GM12878 (cell line): ENCODE measurements around the gene RNPEP. TPM values are rescaled to one million over a fixed set of nuclear protein-coding genes. Genes with fewer than 3 reads are reported as not detected.

ENCODE experiments used
- ATAC-seq: fragments of 200-7000 bp; cut with Tn5 transposase; 3 replicates; pipeline ENCODE4 v1.9.1; 2020; ENCODE audit warnings: mild to moderate bottlenecking, moderate library complexity
- BruUV-seq: library from RNA; stranded (reverse); fragments of 400-500 nt; replicated peaks from 2 replicates; lab custom pipeline; 2021; lab: Mats Ljungman, UMichigan
- CTCF ChIA-PET: fragments of 300-600 bp; sonication (Branson Sonifier 250); formaldehyde crosslinking; extraction: SDS; loops from one replicate; lab custom pipeline; 2021; ENCODE audit warnings: inconsistent platforms; lab: Yijun Ruan, JAX
- POLR2A ChIA-PET: fragments of 350-600 bp; formaldehyde crosslinking; extraction: SDS; loops from one replicate; lab custom pipeline; 2021; ENCODE audit warnings: inconsistent platforms; lab: Charles Lee
- RAD21 ChIA-PET: fragments of 300-600 bp; sonication (Branson Sonifier 250); formaldehyde crosslinking; loops from one replicate; lab custom pipeline; 2023; ENCODE audit warnings: antibody characterized with exemption; ENCODE audit not compliant: unreplicated experiment; lab: Charles Lee
- SMC1A ChIA-PET: fragments of 300-600 bp; sonication (Branson Sonifier 250); formaldehyde crosslinking; loops from one replicate; lab custom pipeline; 2023; ENCODE audit not compliant: unreplicated experiment, uncharacterized antibody; lab: Charles Lee
- DNase-seq: peaks from one replicate; pipeline ENCODE4 v3.0.0-alpha.2; 2011; ENCODE audit warnings: low read depth, low spot score
- FAIRE-seq: peaks from 3 replicates; lab custom pipeline; 2011; peaks lifted over from hg19 to GRCh38; lab: Jason Lieb, UNC
- H2AFZ ChIP-seq: 2 replicates; pipeline ENCODE4 v1.6.0; 2011; ENCODE audit warnings: low read depth, low read length, control low read depth; ENCODE audit not compliant: control insufficient read depth
- H3K27ac ChIP-seq: 2 replicates; pipeline ENCODE4 v1.5.1; 2011; ENCODE audit warnings: control low read depth; ENCODE audit not compliant: control insufficient read depth, insufficient read depth
- H3K27me3 ChIP-seq, 2 experiments: replicated peaks in 1 of 2; 2 replicates each; pipeline versions ENCODE4 v1.6.0 to v1.6.1; 2011; ENCODE audit warnings: low read length in 1 of 2; ENCODE audit not compliant: control insufficient read depth in 2 of 2, insufficient read depth in 2 of 2
- H3K36me3 ChIP-seq, 2 experiments: 2 replicates each; pipeline ENCODE4 v1.5.1; 2011; ENCODE audit warnings: low read length in 1 of 2; ENCODE audit not compliant: control insufficient read depth in 2 of 2, insufficient read depth in 2 of 2
- H3K4me1 ChIP-seq: 2 replicates; pipeline ENCODE4 v1.6.1; 2011; ENCODE audit warnings: mild to moderate bottlenecking, low read length, moderate library complexity, mixed read lengths; ENCODE audit not compliant: control insufficient read depth, insufficient read depth
- H3K4me2 ChIP-seq: 2 replicates; pipeline ENCODE4 v1.6.0; 2011; ENCODE audit warnings: control low read depth; ENCODE audit not compliant: control insufficient read depth, insufficient read depth
- H3K4me3 ChIP-seq: fragments of 200-600 bp; sonication (generic); 2 replicates; pipeline ENCODE4 v1.5.1; 2016
- H3K79me2 ChIP-seq: 2 replicates; pipeline ENCODE4 v1.6.0; 2011; ENCODE audit warnings: low read length; ENCODE audit not compliant: control insufficient read depth, insufficient read depth
- H3K9ac ChIP-seq: 2 replicates; pipeline ENCODE4 v1.8.0; 2011; ENCODE audit warnings: low read length, control low read depth, mixed read lengths; ENCODE audit not compliant: control insufficient read depth, insufficient read depth
- H3K9me3 ChIP-seq: replicated peaks from 3 replicates; pipeline ENCODE4 v1.5.1; 2011; ENCODE audit warnings: mild to moderate bottlenecking, low read length; ENCODE audit not compliant: control insufficient read depth, insufficient read depth
- H4K20me1 ChIP-seq: 2 replicates; pipeline ENCODE4 v1.6.0; 2011; ENCODE audit not compliant: control insufficient read depth, insufficient read depth
- BHLHE40 ChIP-seq, 2 experiments: fragments of 450-650 bp in 1 of 2; IDR thresholded peaks; 2 replicates each; pipeline ENCODE4 v1.6.1; 2011 to 2017; ENCODE audit warnings: low read depth in 2 of 2, borderline replicate concordance in 1 of 2, improper control_type of control experiment in 1 of 2, low read length in 1 of 2, mild to moderate bottlenecking in 1 of 2
- CBFB ChIP-seq: IDR thresholded peaks from 2 replicates; pipeline ENCODE4 v1.6.1; 2016; ENCODE audit warnings: antibody characterized with exemption, low read depth
- CEBPB ChIP-seq, 2 experiments: fragments of 150-350 bp in 1 of 2; IDR thresholded peaks; 2 replicates each; pipeline ENCODE4 v1.6.1; 2012 to 2014; ENCODE audit warnings: low read depth in 2 of 2, low read length in 2 of 2, borderline replicate concordance in 1 of 2, inconsistent platforms in 1 of 2
- FOS ChIP-seq: IDR thresholded peaks from 3 replicates; pipeline ENCODE4 v1.6.1; 2011; ENCODE audit warnings: borderline replicate concordance; ENCODE audit not compliant: insufficient read length; ENCODE audit errors: extremely low read depth
- FOXM1 ChIP-seq: IDR thresholded peaks from 2 replicates; pipeline ENCODE4 v1.6.1; 2012; ENCODE audit warnings: low read depth, mild to moderate bottlenecking, inconsistent platforms, low read length, moderate library complexity
- KAT2A ChIP-seq: conservative IDR thresholded peaks from 2 replicates; pipeline ENCODE4 v1.6.1; 2011; ENCODE audit warnings: low read depth, low read length; ENCODE audit not compliant: control insufficient read depth
- LARP7 ChIP-seq: fragments of 450-650 bp; IDR thresholded peaks from 2 replicates; pipeline ENCODE4 v1.6.1; 2017; ENCODE audit warnings: mild to moderate bottlenecking
- MAX ChIP-seq: IDR thresholded peaks from 2 replicates; pipeline ENCODE4 v1.6.1; 2012; ENCODE audit warnings: low read depth, low read length, improper control_type of control experiment
- RCOR1 ChIP-seq: conservative IDR thresholded peaks from 2 replicates; pipeline ENCODE4 v1.6.1; 2012; ENCODE audit warnings: low read depth, low read length, improper control_type of control experiment
- USF1 ChIP-seq: IDR thresholded peaks from 2 replicates; pipeline ENCODE4 v1.6.1; 2011; ENCODE audit warnings: borderline replicate concordance, low read depth, mild to moderate bottlenecking, moderate library complexity, mixed read lengths, low read length; ENCODE audit not compliant: insufficient read depth; ENCODE audit errors: extremely low read length
- ZBTB11 ChIP-seq: fragments of 450-650 bp; formaldehyde crosslinking; IDR thresholded peaks from 2 replicates; pipeline ENCODE4 v1.5.0; 2022; ENCODE audit warnings: mild to moderate bottlenecking, missing genetic modification characterization
- ZNF207 ChIP-seq: fragments of 450-650 bp; IDR thresholded peaks from 2 replicates; pipeline ENCODE4 v1.6.1; 2014; ENCODE audit warnings: antibody characterized with exemption, mild to moderate bottlenecking, borderline replicate concordance
- ZNF274 ChIP-seq: IDR thresholded peaks from one replicate; pipeline ENCODE4 v1.8.0; 2011; ENCODE audit not compliant: insufficient read length, insufficient read depth
- ZSCAN29 ChIP-seq: fragments of 450-650 bp; IDR thresholded peaks from 2 replicates; pipeline ENCODE4 v1.6.1; 2017; ENCODE audit warnings: mild to moderate bottlenecking, moderate library complexity
- WGBS: methylation state at CpG from one replicate; pipeline ENCODE4 v1.1.6; 2016; ENCODE audit warnings: low lambda C conversion rate; ENCODE audit not compliant: insufficient replicate concordance, insufficient coverage; ENCODE audit errors: missing lambda C conversion rate; 5-methylcytosine and 5-hydroxymethylcytosine counted together
- in situ Hi-C: fragments of 300-500 bp; cut with MboI; formaldehyde crosslinking; loops from 9 replicates; pipeline ENCODE4 v1.14.3; 2018; ENCODE audit warnings: mixed read lengths
- intact Hi-C: fragments of 100-400 bp; cut with micrococcal nuclease; formaldehyde crosslinking; loops from one replicate; pipeline ENCODE4 v1.14.2; 2022; ENCODE audit not compliant: unreplicated experiment
- polyA plus RNA-seq, 11 experiments: library from polyadenylated mRNA; depleted of rRNA in 4 of 11; unstranded in 6 of 11; stranded (reverse) in 5 of 11; fragments of >200 nt; fragmentation: Nextera tagmentation in 4 of 11; fragmentation: Illumina TruSeq in 1 of 11; extraction: Ambion mirVana in 4 of 11; extraction: Trizol in 1 of 11; gene quantifications; 1 replicate in 1 of 11; 2 replicates in 10 of 11; pipeline versions ENCODE4 v1.2.1 to v1.2.3, GENCODE V29; 2011 to 2016; ENCODE audit warnings: inconsistent platforms in 2 of 11, missing spikeins in 2 of 11, low read depth in 1 of 11
- total RNA-seq, 4 experiments: library from RNA; depleted of rRNA in 3 of 4; stranded (reverse); fragments of >200 nt in 3 of 4; fragmentation: Illumina TruSeq in 1 of 4; extraction: Trizol in 1 of 4; gene quantifications; 2 replicates each; pipeline versions ENCODE4 v1.2.1 to v1.2.3, GENCODE V29; 2013 to 2021

The RNPEP gene
- total and polyA plus RNA-seq, 10 of the 15 experiments (the other 5 are each of a cell fraction or from before 2014, with no cell fraction given) = 18.3 to 68.2 (median 44.6) TPM

GRCh38 chr1:201938440-201939035, 43.9 kb upstream of the RNPEP start (continued):
- TF ChIP-seq FOXM1 (no peak), RCOR1 (no peak), BHLHE40 (IDR thresholded peaks at IDR 0.05; ENCODE audit: borderline replicate concordance in 1 of 2, low read depth in 2 of 2, low read length in 1 of 2) (no peak), CBFB (no peak), CEBPB (IDR thresholded peaks at IDR 0.05; ENCODE audit: borderline replicate concordance in 1 of 2, low read depth in 2 of 2, low read length in 2 of 2) (no peak), ZSCAN29 (no peak)

GRCh38 chr1:201939148-201939547, 43.3 kb upstream of the RNPEP start:
- Histone ChIP-seq H3K9ac (no peak overlapping the region), H3K27me3 (peaks cover 0 to 3% of the 10 kb centered on the region in 2 experiments; a peak in 2 of 4 replicates), H2AFZ (no peak overlapping the region), H3K27ac (no peak overlapping the region), H3K4me1 (no peaks in the 10 kb centered on the region), H3K4me2 (no peak overlapping the region), H3K9me3 (no peaks in the 10 kb centered on the region), H3K36me3 (no peaks in the 10 kb centered on the region), H4K20me1 (no peaks in the 10 kb centered on the region), H3K4me3 (no peak overlapping the region), H3K79me2 (no peaks in the 10 kb centered on the region)
- 31% methylated on average over 4 of the region's 4 CpGs for WGBS
- ATAC-seq (no peak), DNase-seq (no peak), FAIRE-seq (no peak)
- intact Hi-C loops (no loop called here), in situ Hi-C loops (no loop called here)
- ChIA-PET CTCF (interaction anchor here (1.1 kb wide), 1 partner anchor 43 kb away, joined by 4 read pairs; no protein-coding TSS in a partner anchor), SMC1A (no interaction called here), RAD21 (no interaction called here), POLR2A (interaction anchor here (0.6 kb wide), 1 partner anchor 412 kb away, joined by 5 read pairs; no protein-coding TSS in a partner anchor)
- no TSS peak for BruUV-seq
- TF ChIP-seq FOS (no peak), MAX (no peak), ZNF207 (no peak), USF1 (no peak), ZBTB11 (CRISPR knock-in tag) (no peak), KAT2A (no peak), LARP7 (no peak), ZNF274 (no peak)
- TF ChIP-seq, all 136 proteins: peak for 0
